ENCODE results near the gene C6orf62.

DNA sequence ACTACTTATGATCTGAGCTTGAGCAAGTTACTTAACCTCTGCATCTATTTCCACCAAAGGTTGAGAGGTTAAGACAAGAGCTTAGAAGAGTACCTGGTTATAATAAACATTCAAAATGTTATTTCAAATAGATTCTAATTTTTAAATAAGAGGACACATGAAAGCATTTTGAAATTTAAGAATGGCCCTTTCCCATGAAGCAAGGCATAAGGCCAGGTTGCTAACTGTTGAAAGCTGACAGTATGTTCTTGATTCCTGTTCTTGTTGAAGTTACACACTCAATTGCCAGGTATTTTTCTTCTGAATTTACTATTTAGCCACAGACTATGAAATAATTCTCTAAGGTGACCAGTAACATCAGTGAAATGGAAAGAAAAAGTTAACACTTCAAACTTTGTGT is 14.5 kb downstream of the C6orf62 start:
- TF ChIP-seq CTCF (IDR thresholded peaks at IDR 0.05) (no peak), POLR2A (IDR thresholded peaks at IDR 0.05) (no peak)

Measured in heart left ventricle (tissue), 13 donors.